HEK293 (cell line): ENCODE measurements around the gene MAVS.

ENCODE experiments used
- CTCF ChIA-PET: fragments of 350-600 bp; formaldehyde crosslinking; extraction: SDS; loops from one replicate; lab custom pipeline; 2021; ENCODE audit warnings: antibody characterized with exemption; lab: Yijun Ruan, JAX
- POLR2A ChIA-PET: fragments of 300-600 bp; formaldehyde crosslinking; extraction: SDS; loops from one replicate; lab custom pipeline; 2020; ENCODE audit warnings: antibody characterized with exemption, inconsistent platforms; lab: Yijun Ruan, JAX
- H3K27ac ChIP-seq: fragments of 200-500 bp; sonication (Bioruptor generic); 2 replicates; pipeline ENCODE4 v1.5.1; 2014; ENCODE audit warnings: low read depth, low read length, control low read depth, inconsistent platforms; ENCODE audit errors: extremely low read depth
- H3K36me3 ChIP-seq, 2 experiments: fragments of 200-500 bp in 1 of 2; sonication (Bioruptor generic) in 1 of 2; 1 replicate in 1 of 2; 2 replicates in 1 of 2; pipeline ENCODE4 v1.5.1; 2014 to 2017; ENCODE audit warnings: inconsistent platforms in 2 of 2, low read length in 2 of 2; ENCODE audit not compliant: control insufficient read depth in 2 of 2, insufficient read depth in 1 of 2
- H3K4me1 ChIP-seq: fragments of 200-500 bp; sonication (Bioruptor generic); 2 replicates; pipeline ENCODE4 v1.5.1; 2014; ENCODE audit warnings: mild to moderate bottlenecking, low read length, inconsistent platforms; ENCODE audit not compliant: control insufficient read depth, insufficient read depth
- H3K4me3 ChIP-seq: 2 replicates; pipeline ENCODE4 v1.5.1; 2011; ENCODE audit warnings: low read depth, mild to moderate bottlenecking, control low read depth, low read length, moderate library complexity
- H3K9me3 ChIP-seq: fragments of 200-500 bp; sonication (Bioruptor generic); 2 replicates; pipeline ENCODE4 v1.5.1; 2014; ENCODE audit warnings: low read depth, low read length, inconsistent platforms; ENCODE audit not compliant: control insufficient read depth, insufficient read depth
- GFI1B ChIP-seq: fragments of 450-650 bp; formaldehyde crosslinking; IDR thresholded peaks from 2 replicates; pipeline ENCODE4 v1.5.1; 2016; ENCODE audit warnings: missing biosample characterization, missing genetic modification characterization
- GLIS1 ChIP-seq: fragments of 450-650 bp; formaldehyde crosslinking; IDR thresholded peaks from 2 replicates; pipeline ENCODE4 v1.5.1; 2016; ENCODE audit warnings: missing biosample characterization, missing genetic modification characterization
- IKZF3 ChIP-seq: fragments of 450-650 bp; IDR thresholded peaks from 2 replicates; pipeline ENCODE4 v1.5.0; 2018; ENCODE audit warnings: missing biosample characterization, mild to moderate bottlenecking, missing genetic modification characterization, moderate library complexity
- KLF7 ChIP-seq: fragments of 450-650 bp; formaldehyde crosslinking; IDR thresholded peaks from 2 replicates; pipeline ENCODE4 v1.5.1; 2016; ENCODE audit warnings: missing biosample characterization, missing genetic modification characterization, borderline replicate concordance
- KLF8 ChIP-seq: fragments of 450-650 bp; formaldehyde crosslinking; IDR thresholded peaks from 2 replicates; pipeline ENCODE4 v1.5.1; 2016; ENCODE audit warnings: missing biosample characterization, missing genetic modification characterization
- ZBTB6 ChIP-seq: fragments of 450-650 bp; formaldehyde crosslinking; IDR thresholded peaks from 2 replicates; pipeline ENCODE4 v1.5.1; 2017; ENCODE audit warnings: missing biosample characterization, missing genetic modification characterization
- ZBTB7A ChIP-seq: fragments of 450-650 bp; formaldehyde crosslinking; IDR thresholded peaks from 2 replicates; pipeline ENCODE4 v1.5.1; 2016; ENCODE audit warnings: low read depth, missing biosample characterization, missing genetic modification characterization
- ZNF10 ChIP-seq: fragments of 450-650 bp; formaldehyde crosslinking; IDR thresholded peaks from 2 replicates; pipeline ENCODE4 v1.5.1; 2017; ENCODE audit warnings: missing biosample characterization, missing genetic modification characterization
- ZNF112 ChIP-seq: fragments of 450-650 bp; formaldehyde crosslinking; IDR thresholded peaks from 2 replicates; pipeline ENCODE4 v1.5.0; 2017; ENCODE audit warnings: missing biosample characterization, missing genetic modification characterization
- ZNF121 ChIP-seq: fragments of 450-650 bp; formaldehyde crosslinking; IDR thresholded peaks from 2 replicates; pipeline ENCODE4 v1.5.1; 2016; ENCODE audit warnings: missing biosample characterization, missing genetic modification characterization
- ZNF133 ChIP-seq: fragments of 450-650 bp; formaldehyde crosslinking; IDR thresholded peaks from 2 replicates; pipeline ENCODE4 v1.5.1; 2016; ENCODE audit warnings: missing biosample characterization, missing genetic modification characterization
- ZNF202 ChIP-seq: fragments of 450-650 bp; formaldehyde crosslinking; IDR thresholded peaks from 2 replicates; pipeline ENCODE4 v1.5.1; 2016; ENCODE audit warnings: missing biosample characterization, missing genetic modification characterization, borderline replicate concordance
- ZNF24 ChIP-seq: fragments of 450-650 bp; formaldehyde crosslinking; IDR thresholded peaks from 2 replicates; pipeline ENCODE4 v1.5.1; 2016; ENCODE audit warnings: missing biosample characterization, missing genetic modification characterization
- ZNF248 ChIP-seq: fragments of 450-650 bp; formaldehyde crosslinking; IDR thresholded peaks from 2 replicates; pipeline ENCODE4 v1.5.1; 2017; ENCODE audit warnings: missing biosample characterization, missing genetic modification characterization
- ZNF366 ChIP-seq: fragments of 450-650 bp; formaldehyde crosslinking; conservative IDR thresholded peaks from 2 replicates; pipeline ENCODE4 v1.5.1; 2016; ENCODE audit warnings: missing biosample characterization, missing genetic modification characterization
- ZNF433 ChIP-seq: fragments of 450-650 bp; formaldehyde crosslinking; IDR thresholded peaks from 2 replicates; pipeline ENCODE4 v1.5.1; 2016; ENCODE audit warnings: missing biosample characterization, missing genetic modification characterization, low read depth
- ZNF501 ChIP-seq: fragments of 450-650 bp; formaldehyde crosslinking; IDR thresholded peaks from 2 replicates; pipeline ENCODE4 v1.5.1; 2016; ENCODE audit warnings: missing biosample characterization, missing genetic modification characterization
- ZNF514 ChIP-seq: fragments of 450-650 bp; formaldehyde crosslinking; IDR thresholded peaks from 2 replicates; pipeline ENCODE4 v1.5.1; 2016; ENCODE audit warnings: missing biosample characterization, missing genetic modification characterization
- ZNF544 ChIP-seq: fragments of 450-650 bp; formaldehyde crosslinking; IDR thresholded peaks from 2 replicates; pipeline ENCODE4 v1.5.0; 2017; ENCODE audit warnings: missing biosample characterization, missing genetic modification characterization

Gene MAVS

GRCh38 chr20:3902446-3902845 lies 55.8 kb downstream of the MAVS start:
- TF ChIP-seq ZNF248 = no peak
- peak; percentile 91 for TF ChIP-seq ZNF121 (tag by site-specific recombination)
- POLR2A ChIA-PET = no interaction called here
- Histone ChIP-seq H3K4me1 (peaks cover 36% of the 10 kb centered on the region), H3K9me3 (no peaks in the 10 kb centered on the region), H3K27ac (no peak overlapping the region), H3K4me3 (no peak overlapping the region), H3K36me3 (peaks cover 0 to 15% of the 10 kb centered on the region in 2 experiments; a peak in 1 of 3 replicates)
- CTCF ChIA-PET = interaction anchor here (0.7 to 1.0 kb wide), 3 partner anchors 32 to 182 kb away, joined by 3 to 4 read pairs (median 3); no protein-coding TSS in a partner anchor

GRCh38 chr20:3904224-3904623 lies 57.6 kb downstream of the MAVS start:
- peak; percentile 65; the same call in 1 of the 2 replicates for TF ChIP-seq ZNF121 (tag by site-specific recombination)
- TF ChIP-seq IKZF3 = 0 out of 2 replicates have a peak, but pooled peaks have one; percentile 25
- 0 out of 2 replicates have a peak, but pooled peaks have one; percentile 23 for TF ChIP-seq GLIS1 (tag by site-specific recombination)
- no peak for TF ChIP-seq ZNF24 (tag by site-specific recombination)
- no peak for TF ChIP-seq KLF7 (tag by site-specific recombination)
- Histone ChIP-seq H3K4me1 (peaks cover 28% of the 10 kb centered on the region), H3K36me3 (peaks cover 17 to 24% of the 10 kb centered on the region in 2 experiments), H3K9me3 (no peaks in the 10 kb centered on the region), H3K4me3 (no peak overlapping the region), H3K27ac (no peak overlapping the region)
- ChIA-PET CTCF (no interaction called here), POLR2A (no interaction called here)

- POLR2A ChIA-PET = interaction anchor here (0.7 kb wide), 1 partner anchor 26 kb away, joined by 5 read pairs; no protein-coding TSS in a partner anchor
- Histone ChIP-seq H3K4me3 (no peak overlapping the region), H3K27ac (no peak overlapping the region), H3K4me1 (peaks cover 22% of the 10 kb centered on the region), H3K36me3 (peaks cover 23 to 31% of the 10 kb centered on the region in 2 experiments), H3K9me3 (no peaks in the 10 kb centered on the region)
- CTCF ChIA-PET = interaction anchor here (1.1 kb wide), 1 partner anchor 179 kb away, joined by 3 read pairs; no protein-coding TSS in a partner anchor
- TF ChIP-seq ZNF133 (tag by site-specific recombination) (no peak), ZBTB7A (tag by site-specific recombination) (no peak), ZNF10 (tag by site-specific recombination) (no peak), ZNF366 (no peak), ZNF433 (tag by site-specific recombination) (no peak), ZNF112 (no peak), ZBTB6 (tag by site-specific recombination) (no peak), ZNF544 (tag by site-specific recombination) (no peak), GFI1B (tag by site-specific recombination) (no peak), ZNF202 (tag by site-specific recombination) (no peak), ZNF514 (tag by site-specific recombination) (no peak), KLF8 (tag by site-specific recombination) (no peak), ZNF501 (tag by site-specific recombination) (no peak)
Observed at GRCh38 chr20:3904857-3905256, 58.2 kb downstream of the MAVS start.
